Panc1 (cell line): ENCODE measurements around the gene R3HDM2.

Experiments
- CTCF ChIP-seq: fragments of 450-650 bp; IDR thresholded peaks from 2 replicates; pipeline ENCODE4 v1.5.1; 2017; ENCODE audit warnings: mild to moderate bottlenecking
- POLR2AphosphoS5 ChIP-seq: IDR thresholded peaks from 2 replicates; pipeline ENCODE4 v1.6.1; 2012; ENCODE audit warnings: mild to moderate bottlenecking, low read depth, low read length, moderate library complexity
- REST ChIP-seq, 2 experiments: IDR thresholded peaks; 2 replicates each; pipeline ENCODE4 v1.6.1; 2011 to 2012; ENCODE audit warnings: low read depth in 2 of 2, control low read depth in 1 of 2, low read length in 1 of 2, mild to moderate bottlenecking in 1 of 2, moderate library complexity in 1 of 2; ENCODE audit not compliant: insufficient read depth in 1 of 2

- no peak for TF ChIP-seq CTCF
- TF ChIP-seq REST (IDR thresholded peaks at IDR 0.05; ENCODE audit: insufficient read depth in 1 of 2, low read depth in 2 of 2, low read length in 1 of 2): no peak
- no peak for TF ChIP-seq POLR2AphosphoS5
Observed at GRCh38 chr12:57410534-57410933, 20.3 kb downstream of the R3HDM2 start.
